Vagina (tissue), 2 donors: Measurements from ENCODE around the gene DEDD. TPM values are rescaled to one million over a fixed set of nuclear protein-coding genes. Genes with fewer than 3 reads are reported as not detected.
A peak's percentile ranks its signal among the peaks of the same experiment; 100 is the strongest.

Experiments
- DNase-seq, 2 donors: peaks; one replicate each; pipeline ENCODE4 v3.0.0-alpha.2; 2017; ENCODE audit errors: extremely low spot score in 2 of 2
- H3K27ac ChIP-seq: fragments of 200-600 bp; sonication (generic); one replicate; pipeline ENCODE4 v1.5.1; 2019
- H3K27me3 ChIP-seq: fragments of 200-600 bp; sonication (generic); one replicate; pipeline ENCODE4 v1.5.1; 2019
- H3K36me3 ChIP-seq, 2 donors: fragments of 200-600 bp; sonication (generic); one replicate each; pipeline ENCODE4 v1.5.1; 2017 to 2019
- H3K4me1 ChIP-seq: fragments of 200-600 bp; sonication (generic); one replicate; pipeline ENCODE4 v1.5.1; 2019
- H3K4me3 ChIP-seq, 2 donors: fragments of 200-600 bp; sonication (generic); 1 replicate in 1 of 2; 2 replicates in 1 of 2; pipeline ENCODE4 v1.5.1; 2016 to 2019
- H3K9me3 ChIP-seq: fragments of 200-600 bp; sonication (generic); one replicate; pipeline ENCODE4 v1.5.1; 2019
- POLR2A ChIP-seq, 2 donors: fragments of 450-650 bp; IDR thresholded peaks; one replicate each; pipeline ENCODE4 v1.6.1; 2017; ENCODE audit warnings: antibody characterized with exemption in 2 of 2, mild to moderate bottlenecking in 2 of 2, moderate library complexity in 2 of 2
- POLR2AphosphoS5 ChIP-seq, 2 donors: sonication (generic); formaldehyde crosslinking; IDR thresholded peaks; one replicate each; pipeline ENCODE4 v1.9.0; 2017; ENCODE audit warnings: antibody characterized with exemption in 2 of 2, mild to moderate bottlenecking in 2 of 2, low read depth in 1 of 2; ENCODE audit not compliant: insufficient read depth in 1 of 2
- intact Hi-C: fragments of 100-400 bp; cut with DNase I; formaldehyde crosslinking; loops from one replicate; pipeline ENCODE4 v1.15.1; 2023
- total RNA-seq: library from RNA; depleted of rRNA; stranded (reverse); fragments of >200 nt; gene quantifications from one replicate; pipeline ENCODE4 v1.2.3, GENCODE V29; 2016
- TF ChIP-seq, protein P1 (sequence below), 3 experiments: fragments of 450-650 bp in 2 of 3; fragments of 200-600 bp in 1 of 3; sonication (generic) in 1 of 3; IDR thresholded peaks; one replicate each; pipeline ENCODE4 v1.5.1; 2017 to 2019; ENCODE audit warnings: antibody characterized with exemption in 3 of 3, mild to moderate bottlenecking in 2 of 3, moderate library complexity in 2 of 3

DEDD gene
- total RNA-seq, 1 donor from 2014 or later: 42.0 TPM

DNA sequence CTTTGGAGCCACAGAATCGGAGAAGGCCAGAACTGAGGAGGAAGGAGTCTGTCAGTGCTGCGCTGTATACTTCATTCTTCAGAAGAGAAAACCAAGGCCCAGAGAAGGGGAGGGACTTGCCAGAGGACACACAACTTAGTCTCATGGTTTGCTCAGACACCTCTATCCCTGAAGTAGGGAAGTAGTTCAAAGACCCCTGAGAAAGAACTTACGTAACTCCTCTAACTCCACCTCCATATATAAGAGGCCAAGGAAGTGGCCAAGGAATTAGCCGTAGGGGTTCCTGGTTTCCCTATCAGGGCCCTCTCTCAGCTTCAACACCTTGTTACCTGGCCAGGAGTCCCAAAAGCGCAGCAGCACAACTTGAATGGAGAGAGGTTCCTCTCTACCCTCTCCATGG lies 42.5 kb downstream of the DEDD start:
- peak overlapping the region; percentile 77 for H3K27ac ChIP-seq
- TF ChIP-seq, protein P1, sequence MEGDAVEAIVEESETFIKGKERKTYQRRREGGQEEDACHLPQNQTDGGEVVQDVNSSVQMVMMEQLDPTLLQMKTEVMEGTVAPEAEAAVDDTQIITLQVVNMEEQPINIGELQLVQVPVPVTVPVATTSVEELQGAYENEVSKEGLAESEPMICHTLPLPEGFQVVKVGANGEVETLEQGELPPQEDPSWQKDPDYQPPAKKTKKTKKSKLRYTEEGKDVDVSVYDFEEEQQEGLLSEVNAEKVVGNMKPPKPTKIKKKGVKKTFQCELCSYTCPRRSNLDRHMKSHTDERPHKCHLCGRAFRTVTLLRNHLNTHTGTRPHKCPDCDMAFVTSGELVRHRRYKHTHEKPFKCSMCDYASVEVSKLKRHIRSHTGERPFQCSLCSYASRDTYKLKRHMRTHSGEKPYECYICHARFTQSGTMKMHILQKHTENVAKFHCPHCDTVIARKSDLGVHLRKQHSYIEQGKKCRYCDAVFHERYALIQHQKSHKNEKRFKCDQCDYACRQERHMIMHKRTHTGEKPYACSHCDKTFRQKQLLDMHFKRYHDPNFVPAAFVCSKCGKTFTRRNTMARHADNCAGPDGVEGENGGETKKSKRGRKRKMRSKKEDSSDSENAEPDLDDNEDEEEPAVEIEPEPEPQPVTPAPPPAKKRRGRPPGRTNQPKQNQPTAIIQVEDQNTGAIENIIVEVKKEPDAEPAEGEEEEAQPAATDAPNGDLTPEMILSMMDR (IDR thresholded peaks at IDR 0.05): no peak
- TF ChIP-seq POLR2A (IDR thresholded peaks at IDR 0.05) (no peak), POLR2AphosphoS5 (IDR thresholded peaks at IDR 0.05; ENCODE audit: insufficient read depth in 1 of 2, low read depth in 1 of 2) (no peak)
- no peaks in the 10 kb centered on the region for H3K4me1 ChIP-seq
- H3K36me3 ChIP-seq: no peaks in the 10 kb centered on the region
- no peak overlapping the region for H3K4me3 ChIP-seq
- DNase-seq: no peak
- intact Hi-C loops: loop anchor here (10.0 kb wide), 1 partner anchor 95 kb away; no protein-coding TSS in a partner anchor
- H3K27me3 ChIP-seq: no peaks in the 10 kb centered on the region
- H3K9me3 ChIP-seq: no peaks in the 10 kb centered on the region

DNA sequence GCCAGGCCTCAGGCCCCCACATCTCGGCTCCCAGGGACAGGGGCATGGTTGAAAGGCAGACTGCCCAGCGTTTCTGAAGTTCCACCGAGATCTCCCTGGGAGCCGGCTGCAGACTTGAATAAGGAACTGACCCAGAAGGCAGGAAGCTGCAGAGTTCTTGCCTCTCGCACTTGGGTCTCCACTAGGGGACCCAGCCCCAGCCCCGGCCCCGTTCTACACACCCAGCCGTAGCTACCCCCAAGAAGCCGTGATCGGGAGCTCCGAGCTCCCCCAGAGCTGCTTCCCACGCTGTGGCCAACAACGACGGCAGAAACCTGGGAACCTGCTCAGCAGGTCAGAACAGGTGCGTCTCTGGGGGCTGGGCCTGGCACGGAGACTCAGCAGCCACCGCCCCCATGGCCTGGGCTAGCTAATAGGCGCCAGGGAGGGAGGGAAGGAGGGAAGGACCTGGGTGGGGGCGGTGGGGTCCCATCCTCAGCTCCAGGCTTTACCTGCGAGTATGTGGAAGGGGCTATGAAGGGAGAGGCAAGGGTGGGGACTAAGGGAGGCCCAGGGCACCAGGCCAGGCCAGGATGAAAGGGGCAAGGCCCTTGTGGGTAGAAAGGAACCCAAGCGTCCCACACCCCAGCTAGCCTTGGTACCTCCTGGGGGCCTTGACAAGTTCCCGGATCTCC lies 43.1 kb downstream of the DEDD start, which contains the start of gene NECTIN4:
Gene NECTIN4, minus strand, starts transcription at position 308 of the 674 bp plus-strand sequence. Its CDS starts 262 bp downstream, at position 46.
- Histone ChIP-seq H3K27me3 (no peaks in the 10 kb centered on the region), H3K4me3 (peak within 1 kb of the TSS in 1 of 2 donors; percentile 41), H3K27ac (peak within 1 kb of the TSS; percentile 77), H3K9me3 (no peaks in the 10 kb centered on the region), H3K4me1 (no peaks in the 10 kb centered on the region), H3K36me3 (no peaks in the 10 kb centered on the region)
- TF ChIP-seq, protein P1 (IDR thresholded peaks at IDR 0.05): no peak
- TF ChIP-seq POLR2A (IDR thresholded peaks at IDR 0.05) (no peak), POLR2AphosphoS5 (IDR thresholded peaks at IDR 0.05; ENCODE audit: insufficient read depth in 1 of 2, low read depth in 1 of 2) (peak; percentile 46 to 50)
- intact Hi-C loops: no loop called here
- peak in 1 of 2 donors; percentile 96 for DNase-seq

GRCh38 chr1:161088587-161089110 lies 43.8 kb downstream of the DEDD start:
- no peaks in the 10 kb centered on the region for H3K4me1 ChIP-seq
- no peaks in the 10 kb centered on the region for H3K36me3 ChIP-seq
- no peak for TF ChIP-seq POLR2AphosphoS5 (IDR thresholded peaks at IDR 0.05; ENCODE audit: insufficient read depth in 1 of 2, low read depth in 1 of 2)
- TF ChIP-seq, protein P1 (IDR thresholded peaks at IDR 0.05): no peak
- no peak for TF ChIP-seq POLR2A (IDR thresholded peaks at IDR 0.05)
- peak overlapping the region in 1 of 2 donors; percentile 41 for H3K4me3 ChIP-seq
- no peak for DNase-seq
- H3K27ac ChIP-seq: peak overlapping the region; percentile 77
- no peaks in the 10 kb centered on the region for H3K9me3 ChIP-seq
- intact Hi-C loops: no loop called here
- no peaks in the 10 kb centered on the region for H3K27me3 ChIP-seq

DNA sequence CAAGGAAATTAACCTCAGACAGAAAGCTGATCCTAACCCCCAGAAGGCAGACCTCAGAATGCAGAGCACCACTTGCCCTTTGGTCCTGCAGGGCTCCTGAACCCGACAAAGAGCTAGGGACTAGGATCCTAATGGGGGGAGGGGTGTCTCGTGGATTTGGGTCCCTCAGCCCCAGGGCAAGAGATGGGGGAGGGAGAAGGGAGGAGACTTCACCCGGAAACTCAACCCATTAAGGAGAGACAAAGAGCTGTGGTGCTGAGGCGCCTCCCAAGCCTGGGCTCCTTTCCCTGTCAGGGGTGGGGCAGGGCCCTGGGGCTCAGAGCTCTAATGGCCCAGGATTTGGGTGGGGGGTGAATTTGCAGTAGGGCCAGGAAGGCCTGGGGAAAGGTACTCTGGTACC lies 46.0 kb downstream of the DEDD start:
- Histone ChIP-seq H3K27me3 (no peaks in the 10 kb centered on the region), H3K27ac (peak overlapping the region; percentile 77), H3K4me3 (peak overlapping the region in 1 of 2 donors; percentile 41), H3K9me3 (no peaks in the 10 kb centered on the region), H3K36me3 (no peaks in the 10 kb centered on the region), H3K4me1 (no peaks in the 10 kb centered on the region)
- intact Hi-C loops: no loop called here
- DNase-seq: no peak
- TF ChIP-seq POLR2A (IDR thresholded peaks at IDR 0.05): no peak
- TF ChIP-seq POLR2AphosphoS5 (IDR thresholded peaks at IDR 0.05; ENCODE audit: insufficient read depth in 1 of 2, low read depth in 1 of 2): no peak
- TF ChIP-seq, protein P1 (IDR thresholded peaks at IDR 0.05): no peak

DNA sequence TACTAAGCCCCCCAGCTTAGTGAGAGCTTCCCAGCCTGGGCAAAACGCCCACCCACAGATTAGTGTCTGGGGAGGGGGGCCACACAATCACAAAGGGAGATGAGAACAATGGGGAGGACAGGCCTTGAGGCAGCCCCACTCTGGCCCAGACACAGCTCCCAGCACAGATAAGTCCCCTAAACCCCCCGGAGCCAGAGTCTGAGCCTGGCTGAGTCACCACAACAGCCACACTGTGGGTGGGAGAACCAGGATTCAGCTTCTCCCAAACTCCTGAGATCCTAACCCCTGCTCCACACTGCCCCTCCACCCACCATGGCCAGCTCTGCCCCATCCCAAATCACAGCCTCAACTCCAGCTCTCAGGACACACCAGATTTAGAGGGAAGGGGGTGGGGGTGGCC lies 47.3 kb downstream of the DEDD start:
- Histone ChIP-seq H3K9me3 (no peaks in the 10 kb centered on the region), H3K36me3 (no peaks in the 10 kb centered on the region), H3K4me1 (no peaks in the 10 kb centered on the region), H3K27ac (peak overlapping the region; percentile 77), H3K27me3 (no peaks in the 10 kb centered on the region), H3K4me3 (peak overlapping the region in 1 of 2 donors; percentile 41)
- intact Hi-C loops: no loop called here
- TF ChIP-seq POLR2A (IDR thresholded peaks at IDR 0.05) (no peak), POLR2AphosphoS5 (IDR thresholded peaks at IDR 0.05; ENCODE audit: insufficient read depth in 1 of 2, low read depth in 1 of 2) (no peak)
- TF ChIP-seq, protein P1 (IDR thresholded peaks at IDR 0.05): no peak
- no peak for DNase-seq
